Stimulated activated CD4-positive, alpha-beta T cell treated with anti-CD3 and anti-CD28 coated beads, Interleukin-4, amount 100 ng/mL, for 24 hours (primary cell): ENCODE results near the gene KCNJ1.

Source experiments
- DNase-seq: peaks from one replicate; pipeline ENCODE4 v3.0.0-alpha.2; 2020

KCNJ1 gene

GRCh38 chr11:128819198-128819597, 47.9 kb downstream of the KCNJ1 start:
- no peak for DNase-seq

GRCh38 chr11:128814856-128815705, 52.0 kb downstream of the KCNJ1 start:
- no peak for DNase-seq

DNA sequence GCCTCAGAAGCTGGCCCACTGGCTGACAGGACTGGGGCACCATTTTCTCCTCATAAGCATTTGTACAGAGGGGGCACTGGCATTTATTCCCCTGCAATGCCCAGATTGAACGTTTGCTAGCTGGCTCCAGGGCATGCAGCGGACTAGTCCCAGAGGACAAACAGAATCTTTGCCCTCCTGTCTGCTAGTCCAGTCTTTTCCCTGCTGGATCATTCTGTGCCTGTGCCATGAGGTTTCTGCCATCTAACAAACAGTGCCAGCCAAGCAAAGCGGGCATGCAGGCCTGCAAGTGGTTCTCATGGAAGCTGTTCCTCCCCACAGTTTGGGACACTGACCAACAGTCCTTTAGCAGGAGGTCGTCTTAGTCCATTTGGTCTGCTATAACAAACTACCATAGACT, 53.4 kb downstream of the KCNJ1 start:
- no peak for DNase-seq

- no peak for DNase-seq
These were observed 56.1 kb downstream of the KCNJ1 start for GRCh38 chr11:128810784-128811514.

DNA sequence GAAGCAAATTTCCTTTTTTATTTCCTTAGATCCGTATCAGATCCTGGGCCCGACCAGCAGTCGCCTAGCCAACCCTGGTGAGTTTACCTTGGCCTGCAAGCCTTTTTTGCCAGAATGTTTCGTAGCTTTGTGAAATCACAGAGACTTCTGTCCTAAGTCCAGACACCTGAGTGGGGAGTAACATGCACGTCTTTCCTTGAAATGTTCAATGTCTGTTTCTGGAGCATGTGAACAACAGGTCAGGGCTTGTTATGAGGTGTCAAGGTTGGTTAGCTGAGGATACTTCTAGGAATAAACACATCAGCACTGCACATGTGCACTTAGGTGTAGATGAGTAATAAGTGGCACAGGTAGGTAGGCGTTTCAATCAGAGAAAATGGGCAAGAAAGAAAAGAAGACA, 58.0 kb downstream of the KCNJ1 start:
- DNase-seq, result no peak

GRCh38 chr11:128807909-128808308, 59.2 kb downstream of the KCNJ1 start:
- no peak for DNase-seq

DNA sequence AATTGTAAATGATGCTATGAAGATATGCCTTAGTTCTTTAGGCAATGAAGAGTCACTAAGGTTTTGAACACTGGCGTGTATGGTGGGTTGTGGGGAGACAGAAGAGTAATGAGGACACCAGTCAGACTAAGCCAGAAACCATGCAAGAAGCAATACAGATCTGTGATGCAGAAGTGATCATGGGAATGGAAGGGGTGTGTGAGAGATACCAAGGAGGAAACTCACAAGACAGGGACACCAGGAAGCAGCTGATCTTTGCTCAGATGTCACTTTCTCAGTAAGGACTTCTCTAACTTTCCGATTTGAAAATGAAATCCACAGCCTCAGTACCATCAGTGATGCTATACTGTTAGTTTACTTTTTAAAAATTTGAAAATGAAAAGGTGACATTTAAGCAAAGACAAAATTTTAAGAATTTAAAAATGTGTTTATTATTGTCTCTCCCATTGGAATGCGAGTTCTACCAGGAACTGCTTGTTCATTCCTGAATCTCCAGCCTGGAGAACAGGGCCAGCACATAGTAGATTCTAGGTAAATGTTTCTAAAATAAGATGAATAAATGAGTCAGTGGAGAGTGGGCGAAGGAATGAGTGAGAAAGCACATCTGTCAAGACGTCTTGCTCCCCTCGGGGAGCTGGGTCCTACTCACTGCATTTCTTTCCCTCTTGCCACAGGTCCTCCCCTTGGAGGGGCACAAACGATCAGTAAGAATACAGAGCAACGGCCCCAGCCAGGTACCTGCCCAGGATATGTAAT, 60.4 kb downstream of the KCNJ1 start:
- DNase-seq, result no peak

DNA sequence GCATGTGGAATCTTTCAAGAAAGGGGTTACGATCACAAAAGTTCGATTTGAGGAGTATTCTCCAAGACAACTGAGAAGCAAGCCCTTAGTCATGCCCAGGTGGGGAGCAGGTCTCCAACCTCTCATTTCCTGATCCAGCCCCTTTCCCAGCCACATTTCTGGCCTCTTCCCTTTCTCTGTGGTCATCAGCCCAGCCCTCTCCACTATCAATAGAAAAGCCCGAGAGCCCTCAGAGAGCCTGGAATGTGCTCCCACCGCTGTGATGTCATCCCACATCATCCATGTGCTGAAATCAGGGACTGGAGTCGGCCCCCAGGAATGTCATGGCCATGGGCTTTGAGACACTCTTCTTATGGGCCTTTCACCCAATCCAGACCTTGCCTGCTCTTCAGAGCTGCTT, 62.6 kb downstream of the KCNJ1 start:
- DNase-seq, result no peak

- no peak for DNase-seq
These were observed 63.4 kb downstream of the KCNJ1 start for GRCh38 chr11:128803449-128804245.

GRCh38 chr11:128803011-128803410, 64.1 kb downstream of the KCNJ1 start:
- DNase-seq, result no peak

DNA sequence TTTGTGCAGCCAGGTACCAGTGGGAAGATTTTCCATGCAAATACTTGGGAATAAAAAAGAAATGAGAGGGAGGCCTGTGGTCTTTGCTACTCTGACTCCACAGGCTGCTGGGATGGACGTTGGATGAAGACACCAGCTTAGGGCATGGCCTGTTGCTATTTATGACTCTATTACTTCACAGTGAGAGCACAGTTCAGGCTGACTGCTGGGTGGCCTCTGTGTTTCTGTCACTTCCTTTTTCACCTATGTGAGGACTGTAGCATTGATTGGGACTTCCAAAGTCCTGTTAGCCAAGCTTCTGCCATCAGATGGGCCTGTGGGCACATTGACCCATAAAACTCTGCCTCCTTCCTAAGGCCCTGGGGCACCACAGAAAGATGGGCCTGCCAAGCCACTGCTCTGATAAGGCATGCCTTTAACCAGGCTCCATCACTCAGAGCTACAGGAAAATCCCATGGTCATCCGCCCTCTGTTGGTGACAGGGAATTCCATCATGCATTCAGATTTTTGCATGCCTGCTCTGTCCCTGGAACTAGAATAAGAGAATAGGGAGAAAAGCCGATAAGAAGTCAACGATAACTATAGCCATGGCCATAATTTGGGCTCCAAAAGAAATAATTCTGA, 64.6 kb downstream of the KCNJ1 start:
- DNase-seq, result no peak

DNA sequence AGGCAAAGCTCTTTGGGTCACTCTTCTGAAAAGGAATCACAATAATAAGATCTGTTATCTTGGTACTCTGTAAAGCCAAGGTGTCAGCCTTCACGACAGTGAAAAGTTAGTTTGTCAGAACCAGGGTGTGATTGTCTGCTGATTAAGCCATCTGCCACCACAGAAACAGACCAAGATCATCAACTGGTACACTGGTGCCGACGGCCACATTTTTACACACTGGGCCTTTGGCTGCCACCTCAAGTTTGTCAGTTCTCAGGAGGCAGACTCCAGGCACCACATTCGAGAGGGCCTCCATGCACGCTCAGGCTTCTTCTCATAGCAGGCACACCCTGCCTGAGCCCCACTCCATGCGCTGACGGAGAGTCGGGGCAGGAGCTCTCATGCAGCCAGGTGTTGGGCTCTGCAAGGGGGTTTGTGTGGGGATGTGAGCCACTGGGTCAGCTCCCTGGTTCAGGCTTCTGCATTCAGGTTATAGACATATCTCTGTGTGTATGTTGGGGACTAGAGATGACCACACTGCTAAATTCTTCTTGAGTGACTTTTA, 66.2 kb downstream of the KCNJ1 start:
- DNase-seq, result no peak

GRCh38 chr11:128796270-128796669, 70.8 kb downstream of the KCNJ1 start:
- DNase-seq, result no peak

- DNase-seq, result no peak
These were observed 76.9 kb downstream of the KCNJ1 start for GRCh38 chr11:128790196-128790595.

DNA sequence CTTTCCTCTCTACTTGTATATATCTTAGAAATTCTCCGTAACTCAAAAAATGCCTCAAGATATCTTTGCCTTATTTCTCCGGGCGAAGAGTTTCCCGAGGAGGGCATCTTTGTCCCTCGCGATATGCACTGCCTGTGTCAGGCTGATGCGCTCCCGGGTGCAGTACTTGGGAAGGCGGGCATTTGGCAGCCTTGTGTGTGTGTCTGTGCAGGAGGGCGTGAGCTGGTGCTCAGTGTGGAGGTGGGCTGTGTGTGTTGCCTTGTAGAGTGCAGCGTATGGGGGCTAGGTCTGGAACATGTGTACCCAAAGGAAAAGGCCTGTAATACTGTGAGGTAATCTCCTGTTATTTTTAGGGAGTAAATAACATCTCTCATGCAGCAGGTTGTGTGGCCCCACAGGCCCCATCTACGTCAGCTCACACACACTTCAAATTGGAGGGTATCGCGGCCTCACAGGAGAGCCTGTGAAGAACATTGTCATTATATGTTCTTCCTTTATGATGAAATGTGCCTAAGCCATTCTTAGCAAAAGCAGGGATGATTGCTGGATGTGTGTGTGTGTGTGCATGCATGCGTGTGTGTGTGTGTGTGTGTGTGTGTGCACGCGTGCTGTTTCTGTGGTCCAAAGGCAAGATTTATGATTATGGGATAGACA, 77.5 kb downstream of the KCNJ1 start:
- DNase-seq, result no peak
